NT2/D1 (cell line): ENCODE data around the gene CEMP1.

Source experiments
- YY1 ChIP-seq: IDR thresholded peaks from 2 replicates; pipeline ENCODE4 v1.6.1; 2011; ENCODE audit not compliant: insufficient read length, insufficient read depth
- ZNF274 ChIP-seq: IDR thresholded peaks from 2 replicates; pipeline ENCODE4 v1.6.1; 2011; ENCODE audit warnings: mild to moderate bottlenecking, low read depth, low read length

- TF ChIP-seq YY1, result no peak
- TF ChIP-seq ZNF274, result no peak
Measured at GRCh38 chr16:2499890-2500429, 31.2 kb downstream of the CEMP1 start.
